SK-MEL-5 (cell line): ENCODE data around the gene CCER1. TPM values are rescaled to one million over a fixed set of nuclear protein-coding genes. Genes with fewer than 3 reads are reported as not detected.

Experiments
- DNase-seq: peaks from one replicate; pipeline ENCODE4 v3.0.0-alpha.2; 2016; ENCODE audit warnings: low read depth, low spot score
- in situ Hi-C: cut with HindIII; loops from 2 replicates; pipeline ENCODE4 v1.10.0; 2016; ENCODE audit warnings: low sequenced_read_pairs, high pct_unique_total_duplicates, low pct_unique_long_range_greater_than_20kb
- total RNA-seq: library from RNA; depleted of rRNA; stranded (reverse); fragments of >200 nt; shearing (Covaris generic); gene quantifications from 2 replicates; pipeline ENCODE4 v1.2.3, GENCODE V29; 2014

The CCER1 gene
- total RNA-seq, 1 experiment from 2014 or later = not detected

- no peak for DNase-seq
- in situ Hi-C loops = no loop called here
Measured at GRCh38 chr12:90939382-90939781, 15.6 kb downstream of the CCER1 start.

- DNase-seq = no peak
- in situ Hi-C loops = no loop called here
Measured at GRCh38 chr12:90938451-90938850, 16.5 kb downstream of the CCER1 start.

GRCh38 chr12:90937651-90938050, 17.3 kb downstream of the CCER1 start:
- in situ Hi-C loops = no loop called here
- DNase-seq = no peak

GRCh38 chr12:90936230-90937005, 18.6 kb downstream of the CCER1 start:
- no peak for DNase-seq
- in situ Hi-C loops = no loop called here

- in situ Hi-C loops = no loop called here
- DNase-seq = no peak
Measured at GRCh38 chr12:90925562-90925961, 29.4 kb downstream of the CCER1 start.

GRCh38 chr12:90924406-90924805, 30.6 kb downstream of the CCER1 start:
- in situ Hi-C loops = no loop called here
- no peak for DNase-seq

GRCh38 chr12:90922145-90922627, 32.8 kb downstream of the CCER1 start:
- DNase-seq = no peak
- in situ Hi-C loops = no loop called here

GRCh38 chr12:90921536-90921935, 33.4 kb downstream of the CCER1 start:
- in situ Hi-C loops = no loop called here
- no peak for DNase-seq

GRCh38 chr12:90920222-90920621, 34.8 kb downstream of the CCER1 start:
- in situ Hi-C loops = no loop called here

GRCh38 chr12:90917431-90917830, 37.5 kb downstream of the CCER1 start:
- DNase-seq = no peak
- in situ Hi-C loops = no loop called here

More at GRCh38 chr12:90920222-90920621, 34.8 kb downstream of the CCER1 start:
- no peak for DNase-seq

- no peak for DNase-seq
- in situ Hi-C loops = no loop called here
Measured at GRCh38 chr12:90916516-90916915, 38.5 kb downstream of the CCER1 start.

- in situ Hi-C loops = no loop called here
- DNase-seq = no peak
Measured at GRCh38 chr12:90915353-90915752, 39.6 kb downstream of the CCER1 start.

- no peak for DNase-seq
- in situ Hi-C loops = no loop called here
Measured at GRCh38 chr12:90910958-90911357, 44.0 kb downstream of the CCER1 start.

GRCh38 chr12:90909069-90909770, 45.8 kb downstream of the CCER1 start:
- in situ Hi-C loops = no loop called here

GRCh38 chr12:90908465-90908864, 46.5 kb downstream of the CCER1 start:
- no peak for DNase-seq
- in situ Hi-C loops = no loop called here

More at GRCh38 chr12:90909069-90909770, 45.8 kb downstream of the CCER1 start:
- DNase-seq = peak; percentile 75

- in situ Hi-C loops = no loop called here
Measured at GRCh38 chr12:90905691-90906370, 49.1 kb downstream of the CCER1 start.

GRCh38 chr12:90902596-90902995, 52.4 kb downstream of the CCER1 start:
- DNase-seq = no peak
- in situ Hi-C loops = no loop called here

More at GRCh38 chr12:90905691-90906370, 49.1 kb downstream of the CCER1 start:
- no peak for DNase-seq
